LNCaP clone FGC (cell line): ENCODE data around the gene RAB27A.

Experiments
- DNase-seq: peaks from one replicate; pipeline ENCODE4 v3.0.0-alpha.2; 2011; ENCODE audit warnings: low read depth
- H3K4me3 ChIP-seq: 2 replicates; pipeline ENCODE4 v1.5.1; 2011; ENCODE audit warnings: mild to moderate bottlenecking, low read depth, low read length, control low read depth
- TF ChIP-seq, protein P1 (sequence below): IDR thresholded peaks from 2 replicates; pipeline ENCODE4 v1.5.1; 2012; ENCODE audit warnings: mild to moderate bottlenecking; ENCODE audit not compliant: control insufficient read depth, insufficient read depth; ENCODE audit errors: extremely low read depth

Gene RAB27A

DNA sequence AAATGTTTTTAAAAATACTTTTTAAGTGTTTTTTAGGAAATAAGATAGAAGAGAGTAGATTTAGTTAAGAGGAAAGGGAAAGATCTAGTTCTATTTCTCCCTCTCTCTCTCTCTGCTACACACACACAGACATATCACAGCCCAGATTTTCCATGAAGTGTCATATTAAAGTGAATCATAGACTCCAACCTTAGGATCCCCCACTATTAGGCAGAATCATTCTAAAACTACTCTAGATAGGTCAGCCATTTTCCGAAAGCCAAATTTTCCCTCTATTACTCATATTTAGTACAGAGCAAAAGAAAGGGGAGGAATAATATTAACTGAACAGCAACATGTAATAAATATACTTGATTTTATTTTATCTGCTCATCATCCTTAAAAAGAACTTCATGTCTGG, 47.7 kb downstream of the RAB27A start:
- TF ChIP-seq, protein P1, sequence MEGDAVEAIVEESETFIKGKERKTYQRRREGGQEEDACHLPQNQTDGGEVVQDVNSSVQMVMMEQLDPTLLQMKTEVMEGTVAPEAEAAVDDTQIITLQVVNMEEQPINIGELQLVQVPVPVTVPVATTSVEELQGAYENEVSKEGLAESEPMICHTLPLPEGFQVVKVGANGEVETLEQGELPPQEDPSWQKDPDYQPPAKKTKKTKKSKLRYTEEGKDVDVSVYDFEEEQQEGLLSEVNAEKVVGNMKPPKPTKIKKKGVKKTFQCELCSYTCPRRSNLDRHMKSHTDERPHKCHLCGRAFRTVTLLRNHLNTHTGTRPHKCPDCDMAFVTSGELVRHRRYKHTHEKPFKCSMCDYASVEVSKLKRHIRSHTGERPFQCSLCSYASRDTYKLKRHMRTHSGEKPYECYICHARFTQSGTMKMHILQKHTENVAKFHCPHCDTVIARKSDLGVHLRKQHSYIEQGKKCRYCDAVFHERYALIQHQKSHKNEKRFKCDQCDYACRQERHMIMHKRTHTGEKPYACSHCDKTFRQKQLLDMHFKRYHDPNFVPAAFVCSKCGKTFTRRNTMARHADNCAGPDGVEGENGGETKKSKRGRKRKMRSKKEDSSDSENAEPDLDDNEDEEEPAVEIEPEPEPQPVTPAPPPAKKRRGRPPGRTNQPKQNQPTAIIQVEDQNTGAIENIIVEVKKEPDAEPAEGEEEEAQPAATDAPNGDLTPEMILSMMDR, result no peak
- no peak overlapping the region for H3K4me3 ChIP-seq
- DNase-seq, result no peak

GRCh38 chr15:55241186-55241585, 48.4 kb downstream of the RAB27A start:
- TF ChIP-seq, protein P1, result no peak
- DNase-seq, result no peak
- no peak overlapping the region for H3K4me3 ChIP-seq

GRCh38 chr15:55240125-55240760, 49.4 kb downstream of the RAB27A start:
- TF ChIP-seq, protein P1, result no peak
- DNase-seq, result no peak

DNA sequence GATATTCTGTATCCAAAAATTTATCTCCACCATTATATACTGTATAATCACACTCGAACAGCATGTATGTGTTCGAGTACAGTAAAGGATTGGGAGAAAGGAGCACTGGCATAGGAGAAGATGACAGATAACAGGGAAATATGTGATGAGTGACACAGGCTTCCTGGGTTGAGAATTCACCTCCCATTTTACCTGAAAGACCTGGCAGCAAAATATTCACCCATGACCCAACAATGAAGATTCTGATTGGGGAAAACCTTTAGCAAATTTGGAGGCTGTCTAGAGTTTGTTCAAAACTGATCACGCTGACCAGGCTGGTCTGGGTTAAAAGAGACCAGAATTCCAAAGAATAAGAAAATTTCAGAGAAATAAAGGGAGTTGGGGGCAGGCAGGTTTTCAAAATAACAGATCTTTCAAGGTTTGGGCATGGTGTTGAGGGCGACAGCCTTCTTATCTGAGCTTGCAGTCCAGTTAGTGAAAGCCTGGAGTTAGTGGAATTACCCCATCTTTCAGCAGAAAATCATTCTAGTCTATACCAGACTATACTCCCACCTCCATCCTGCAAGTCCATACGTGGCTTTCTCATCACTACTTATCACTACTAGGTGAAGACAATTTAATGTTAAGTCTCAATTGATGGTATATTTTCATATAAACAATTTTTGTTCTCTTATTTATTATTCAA, 50.0 kb downstream of the RAB27A start:
- no peak overlapping the region for H3K4me3 ChIP-seq
- TF ChIP-seq, protein P1, result no peak
- DNase-seq, result no peak

More at GRCh38 chr15:55240125-55240760, 49.4 kb downstream of the RAB27A start:
- H3K4me3 ChIP-seq, result no peak overlapping the region

DNA sequence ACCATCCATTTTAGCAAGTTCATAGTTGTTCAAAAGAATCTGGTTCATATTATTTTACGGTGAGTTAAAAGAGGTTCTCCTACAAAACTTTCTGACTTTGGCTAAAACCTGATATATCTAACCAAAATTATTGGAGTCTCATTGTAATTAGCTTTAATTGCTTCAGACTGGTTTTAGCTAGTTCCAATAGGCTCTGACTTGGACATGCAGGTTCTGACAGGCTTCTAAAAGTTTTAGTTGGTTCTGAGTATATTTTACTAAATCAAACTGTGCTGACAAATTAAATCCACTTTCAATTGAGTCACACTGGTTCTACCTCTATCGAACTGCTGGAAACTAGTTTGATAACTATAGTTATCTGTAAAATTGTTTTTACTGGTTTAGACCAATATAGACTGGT, 50.7 kb downstream of the RAB27A start:
- DNase-seq, result no peak
- TF ChIP-seq, protein P1, result no peak

GRCh38 chr15:55237219-55238130, 52.1 kb downstream of the RAB27A start:
- TF ChIP-seq, protein P1, result no peak
- no peak for DNase-seq
- H3K4me3 ChIP-seq, result no peak overlapping the region

More for the DNA sequence above, 50.7 kb downstream of the RAB27A start:
- no peak overlapping the region for H3K4me3 ChIP-seq
